ENCODE measurements around the gene MTMR11.

DNA sequence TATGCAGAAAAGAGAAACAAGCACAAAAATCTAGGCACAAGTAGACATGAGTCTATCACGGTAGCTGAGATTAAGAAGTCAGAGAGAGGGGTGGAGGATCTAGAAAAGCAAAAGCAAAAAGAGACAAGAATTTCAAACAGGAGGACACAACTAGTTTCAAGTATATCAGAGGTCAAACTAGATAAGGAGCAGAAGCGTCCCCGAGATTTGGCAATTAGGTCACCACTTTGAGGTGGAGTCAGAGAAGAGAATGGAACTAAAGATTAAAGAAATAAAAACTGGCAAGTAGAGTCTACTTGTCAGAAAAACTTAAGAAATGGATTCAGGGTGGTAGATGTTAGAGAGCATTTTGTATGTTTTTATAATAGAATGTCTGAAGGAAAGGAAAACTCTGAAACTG, 11.3 kb downstream of the MTMR11 start:
- TF ChIP-seq ZNF70 (CRISPR knock-in tag; IDR thresholded peaks at IDR 0.05) (no peak), ISL1 (CRISPR knock-in tag; IDR thresholded peaks at IDR 0.05) (no peak)
